Upper lobe of left lung (tissue), 4 donors: ENCODE measurements around the gene CHRNE.

Experiments
- POLR2A ChIP-seq, 4 donors: fragments of 450-650 bp; IDR thresholded peaks; one replicate each; pipeline ENCODE4 v1.5.1; 2016 to 2017; ENCODE audit warnings: antibody characterized with exemption in 4 of 4, mild to moderate bottlenecking in 2 of 4
- POLR2AphosphoS5 ChIP-seq, 2 donors: sonication (generic); formaldehyde crosslinking; IDR thresholded peaks; one replicate each; pipeline ENCODE4 v1.5.1; 2017; ENCODE audit warnings: antibody characterized with exemption in 2 of 2
- TF ChIP-seq, protein P1 (sequence below), 6 experiments: fragments of 450-650 bp in 4 of 6; fragments of 200-600 bp in 2 of 6; sonication (generic) in 2 of 6; IDR thresholded peaks; one replicate each; pipeline ENCODE4 v1.5.1; 2016 to 2019; ENCODE audit warnings: antibody characterized with exemption in 6 of 6

DNA sequence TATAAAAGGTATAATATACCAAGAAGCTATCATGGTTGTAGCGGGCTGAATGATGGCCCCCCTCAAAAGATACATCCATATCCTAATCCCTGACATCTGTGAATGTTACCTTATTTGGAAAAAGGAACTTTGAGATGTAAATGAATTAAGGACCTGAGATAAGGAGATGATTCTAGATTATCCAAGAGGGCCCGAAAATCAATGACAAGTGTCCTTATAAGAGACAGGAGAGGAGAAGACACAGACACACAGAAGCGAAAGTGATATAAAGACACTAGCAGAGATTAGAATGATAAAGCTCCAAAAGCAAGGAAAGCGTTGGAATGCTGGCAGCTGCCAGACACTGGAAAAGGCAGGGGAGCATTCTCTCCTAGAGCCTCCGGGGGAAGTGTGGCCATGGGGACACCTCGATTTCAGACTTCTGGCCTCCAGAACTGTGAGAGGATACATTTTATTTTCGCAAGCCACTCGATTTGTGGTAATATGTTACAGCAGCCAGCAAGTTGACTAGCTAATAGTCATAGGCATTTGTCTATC, 16.7 kb upstream of the CHRNE start:
- TF ChIP-seq, protein P1, sequence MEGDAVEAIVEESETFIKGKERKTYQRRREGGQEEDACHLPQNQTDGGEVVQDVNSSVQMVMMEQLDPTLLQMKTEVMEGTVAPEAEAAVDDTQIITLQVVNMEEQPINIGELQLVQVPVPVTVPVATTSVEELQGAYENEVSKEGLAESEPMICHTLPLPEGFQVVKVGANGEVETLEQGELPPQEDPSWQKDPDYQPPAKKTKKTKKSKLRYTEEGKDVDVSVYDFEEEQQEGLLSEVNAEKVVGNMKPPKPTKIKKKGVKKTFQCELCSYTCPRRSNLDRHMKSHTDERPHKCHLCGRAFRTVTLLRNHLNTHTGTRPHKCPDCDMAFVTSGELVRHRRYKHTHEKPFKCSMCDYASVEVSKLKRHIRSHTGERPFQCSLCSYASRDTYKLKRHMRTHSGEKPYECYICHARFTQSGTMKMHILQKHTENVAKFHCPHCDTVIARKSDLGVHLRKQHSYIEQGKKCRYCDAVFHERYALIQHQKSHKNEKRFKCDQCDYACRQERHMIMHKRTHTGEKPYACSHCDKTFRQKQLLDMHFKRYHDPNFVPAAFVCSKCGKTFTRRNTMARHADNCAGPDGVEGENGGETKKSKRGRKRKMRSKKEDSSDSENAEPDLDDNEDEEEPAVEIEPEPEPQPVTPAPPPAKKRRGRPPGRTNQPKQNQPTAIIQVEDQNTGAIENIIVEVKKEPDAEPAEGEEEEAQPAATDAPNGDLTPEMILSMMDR (IDR thresholded peaks at IDR 0.05), result no peak
- TF ChIP-seq POLR2A (IDR thresholded peaks at IDR 0.05) (no peak), POLR2AphosphoS5 (IDR thresholded peaks at IDR 0.05) (no peak)
